Parathyroid adenoma (tissue), 2 donors: Measurements from ENCODE around the gene ZBTB46.

Experiments used
- H2AFZ ChIP-seq: fragments of 300-600 bp; sonication (generic); one replicate; pipeline ENCODE4 v1.7.0; 2017; ENCODE audit warnings: antibody characterized with exemption, mild to moderate bottlenecking
- H3K27ac ChIP-seq: fragments of 300-600 bp; sonication (generic); one replicate; pipeline ENCODE4 v1.7.0; 2017
- H3K27me3 ChIP-seq: fragments of 300-600 bp; sonication (generic); one replicate; pipeline ENCODE4 v1.7.0; 2017; ENCODE audit warnings: low read length; ENCODE audit not compliant: control insufficient read depth, insufficient read depth
- H3K36me3 ChIP-seq: fragments of 300-600 bp; sonication (generic); one replicate; pipeline ENCODE4 v1.7.0; 2017; ENCODE audit warnings: low read length; ENCODE audit not compliant: control insufficient read depth, insufficient read depth
- H3K4me1 ChIP-seq: fragments of 300-600 bp; sonication (generic); one replicate; pipeline ENCODE4 v1.7.0; 2017; ENCODE audit warnings: control low read depth
- H3K4me2 ChIP-seq: fragments of 300-600 bp; sonication (generic); one replicate; pipeline ENCODE4 v1.7.0; 2017; ENCODE audit warnings: low read length
- H3K4me3 ChIP-seq: fragments of 300-600 bp; sonication (generic); one replicate; pipeline ENCODE4 v1.7.0; 2017; ENCODE audit warnings: low read depth, low read length
- H3K79me2 ChIP-seq: fragments of 300-600 bp; sonication (generic); one replicate; pipeline ENCODE4 v1.7.0; 2017; ENCODE audit warnings: control low read depth
- H3K9ac ChIP-seq: fragments of 300-600 bp; sonication (generic); one replicate; pipeline ENCODE4 v1.7.0; 2017; ENCODE audit warnings: mild to moderate bottlenecking
- H3K9me3 ChIP-seq: fragments of 300-600 bp; sonication (generic); one replicate; pipeline ENCODE4 v1.7.0; 2017; ENCODE audit warnings: low read length; ENCODE audit not compliant: control insufficient read depth
- CTCF ChIP-seq: fragments of 300-600 bp; sonication (generic); IDR thresholded peaks from one replicate; pipeline ENCODE4 v1.7.0; 2017; ENCODE audit warnings: antibody characterized with exemption, mild to moderate bottlenecking
- donor health status: primary hyperparathyroidism.

Gene ZBTB46

GRCh38 chr20:63810730-63811490 lies 20.2 kb downstream of the ZBTB46 start:
- H3K9ac ChIP-seq, result no peak overlapping the region
- H3K4me1 ChIP-seq, result no peaks in the 10 kb centered on the region
- H2AFZ ChIP-seq, result no peak overlapping the region
- H3K4me2 ChIP-seq, result no peak overlapping the region
- no peaks in the 10 kb centered on the region for H3K27me3 ChIP-seq
- no peaks in the 10 kb centered on the region for H3K36me3 ChIP-seq
- no peak overlapping the region for H3K4me3 ChIP-seq
- H3K79me2 ChIP-seq, result peaks cover 64% of the 10 kb centered on the region
- H3K27ac ChIP-seq, result no peak overlapping the region
- H3K9me3 ChIP-seq, result no peaks in the 10 kb centered on the region
- no peak for TF ChIP-seq CTCF

GRCh38 chr20:63809856-63810255 lies 21.2 kb downstream of the ZBTB46 start:
- no peak for TF ChIP-seq CTCF
- H3K9me3 ChIP-seq, result no peaks in the 10 kb centered on the region
- no peaks in the 10 kb centered on the region for H3K36me3 ChIP-seq
- no peaks in the 10 kb centered on the region for H3K27me3 ChIP-seq
- peaks cover 72% of the 10 kb centered on the region for H3K79me2 ChIP-seq
- no peak overlapping the region for H3K27ac ChIP-seq
- H2AFZ ChIP-seq, result no peak overlapping the region
- no peak overlapping the region for H3K4me2 ChIP-seq
- no peaks in the 10 kb centered on the region for H3K4me1 ChIP-seq
- H3K9ac ChIP-seq, result no peak overlapping the region
- no peak overlapping the region for H3K4me3 ChIP-seq

- Histone ChIP-seq H2AFZ (no peak overlapping the region), H3K36me3 (no peaks in the 10 kb centered on the region), H3K79me2 (peaks cover 70% of the 10 kb centered on the region), H3K27ac (no peak overlapping the region), H3K9ac (no peak overlapping the region), H3K9me3 (no peaks in the 10 kb centered on the region), H3K27me3 (no peaks in the 10 kb centered on the region), H3K4me3 (no peak overlapping the region), H3K4me1 (no peaks in the 10 kb centered on the region), H3K4me2 (no peak overlapping the region)
- TF ChIP-seq CTCF, result no peak
Measured at GRCh38 chr20:63808964-63809674, 21.9 kb downstream of the ZBTB46 start.

- H2AFZ ChIP-seq, result no peak overlapping the region
- no peaks in the 10 kb centered on the region for H3K27me3 ChIP-seq
- H3K9me3 ChIP-seq, result no peaks in the 10 kb centered on the region
- no peak overlapping the region for H3K27ac ChIP-seq
- H3K36me3 ChIP-seq, result no peaks in the 10 kb centered on the region
- no peak overlapping the region for H3K4me3 ChIP-seq
- H3K9ac ChIP-seq, result no peak overlapping the region
- TF ChIP-seq CTCF, result no peak
- H3K79me2 ChIP-seq, result peaks cover 67% of the 10 kb centered on the region
- H3K4me1 ChIP-seq, result no peaks in the 10 kb centered on the region
- H3K4me2 ChIP-seq, result no peak overlapping the region
Measured at GRCh38 chr20:63808145-63808724, 22.8 kb downstream of the ZBTB46 start.
